HUDEP-2 (cell line): ENCODE measurements around the gene TMEM259.
"Not testable (repeated sequence)": the region's sequence is repeated elsewhere in the genome, so short reads cannot be mapped to it uniquely, and the experiment has no call there.

Experiments used
- DNase-seq, 76 experiments: peaks; one replicate each; lab custom pipeline; 2025; ENCODE audit not compliant: unreplicated experiment in 76 of 76; lab: John Stamatoyannopoulos, UW

TMEM259 gene

DNA sequence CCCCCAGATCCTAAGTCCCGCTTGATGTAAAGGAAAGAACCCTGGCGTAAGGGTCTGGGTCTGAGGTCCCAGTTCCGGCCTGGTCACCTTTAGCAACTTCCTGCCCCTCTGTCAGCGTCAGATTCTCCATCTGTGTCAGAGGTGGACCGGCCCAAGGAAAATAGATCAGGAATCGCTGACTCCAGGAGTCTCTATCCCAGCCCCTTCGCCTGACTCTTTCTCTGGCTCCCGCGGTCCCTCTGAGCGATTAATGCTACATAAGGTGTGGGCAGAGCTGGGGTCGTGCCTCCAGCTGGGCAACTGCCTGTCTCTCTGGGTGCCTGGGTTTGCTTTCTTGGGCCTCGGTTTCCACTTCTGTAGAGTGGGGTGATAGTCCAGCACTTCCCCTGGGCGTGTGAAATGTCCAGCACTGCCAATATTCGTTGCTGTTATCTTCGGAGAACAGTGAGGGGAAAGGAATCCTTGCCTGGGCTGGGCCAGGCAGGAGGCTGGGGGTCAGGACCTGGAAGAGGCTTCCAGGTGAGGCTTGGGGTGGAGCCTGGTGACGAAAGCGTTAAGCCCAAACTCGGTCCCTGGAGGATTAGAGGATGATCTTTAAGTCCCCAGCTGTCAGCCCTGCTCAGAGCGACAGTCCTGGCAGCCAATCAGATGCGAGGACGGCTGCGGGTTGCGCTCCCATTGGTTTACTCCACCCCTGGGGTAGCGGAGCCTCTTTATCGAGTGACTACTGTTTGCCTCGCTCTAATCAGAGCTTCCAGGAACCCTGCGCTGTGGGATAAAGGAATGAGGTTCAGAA, 19.8 kb upstream of the TMEM259 start:
- peak; percentile 86 to 99 (median 96) for DNase-seq

DNA sequence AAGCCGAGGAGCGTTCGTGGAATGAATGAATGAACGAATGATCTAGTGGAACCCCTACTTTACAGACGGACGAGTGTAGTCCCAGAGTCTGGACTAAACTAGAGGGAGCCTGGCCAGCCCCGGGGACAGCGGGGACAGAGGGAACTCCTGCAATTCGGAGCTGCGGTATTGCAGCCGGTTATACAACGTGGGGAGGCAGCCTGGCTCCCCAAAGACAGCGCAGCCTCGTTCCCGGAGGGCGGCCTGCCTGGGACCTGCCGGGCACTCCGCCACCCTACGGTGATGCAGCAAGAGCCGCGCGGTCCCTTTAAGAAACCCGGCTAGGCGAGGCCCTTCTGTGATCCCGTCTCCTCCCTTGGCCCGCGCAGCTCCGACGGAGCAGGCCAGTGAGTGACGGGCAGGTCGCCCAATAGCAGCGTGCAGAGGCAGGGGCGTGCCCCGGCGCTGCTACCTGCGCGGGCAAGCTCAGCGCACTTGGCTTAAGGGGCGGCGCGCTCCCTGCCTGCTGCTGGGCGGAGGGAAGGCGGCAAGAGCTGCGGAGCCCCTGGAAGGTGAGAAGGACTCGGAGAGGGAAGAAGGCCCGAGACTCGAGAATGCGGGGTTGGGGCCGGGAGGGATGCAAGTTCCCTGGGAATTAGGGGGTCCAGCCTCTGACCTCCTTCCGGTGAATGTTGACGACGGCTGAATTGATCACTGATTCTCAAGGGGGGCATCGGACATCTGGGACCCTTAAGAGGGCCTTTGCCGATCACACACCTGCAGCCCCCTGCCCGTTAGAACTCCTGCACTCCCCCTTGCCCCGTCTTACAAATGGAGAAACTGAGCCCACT, 18.9 kb upstream of the TMEM259 start, which contains the start of gene ABCA7:
Gene ABCA7, plus strand, starts transcription at position 462 of the 830 bp plus-strand sequence. CDS start 1,255 bp downstream, outside the sequence.
- DNase-seq: peak; percentile 75 to 100 (median 99)

DNA sequence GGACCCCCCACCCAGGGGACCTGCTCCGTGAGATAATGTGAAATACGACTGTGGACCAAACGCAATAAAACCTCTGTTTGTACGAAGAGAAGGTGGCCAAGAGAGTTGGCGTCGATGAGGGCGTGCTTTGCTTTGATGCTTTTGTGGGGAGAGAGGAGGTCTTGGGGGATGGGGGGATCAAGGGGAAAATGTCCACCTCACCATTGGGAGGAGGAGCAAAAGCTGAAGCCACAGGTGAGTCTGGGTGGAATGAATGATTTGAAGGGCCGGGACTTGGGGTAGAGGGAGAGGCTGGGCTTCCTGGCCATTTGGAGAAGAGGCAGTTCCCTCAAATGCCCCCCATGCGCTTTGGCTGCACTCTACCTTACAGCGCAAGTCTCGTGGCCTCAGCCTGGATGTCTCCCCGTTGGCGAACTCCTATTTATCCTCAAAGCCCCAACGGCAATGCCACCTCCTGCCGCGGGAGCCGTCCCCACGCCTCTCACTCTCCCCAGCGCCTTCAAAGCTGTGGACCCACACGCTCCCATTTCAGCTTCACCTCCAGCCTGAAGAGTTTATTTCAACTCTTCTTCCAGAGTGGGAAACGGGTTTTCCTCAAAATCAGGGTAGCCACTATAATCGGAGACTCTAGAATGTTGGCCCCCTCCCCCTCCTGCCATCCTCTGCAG, 18.2 kb upstream of the TMEM259 start:
- no peak for DNase-seq

DNA sequence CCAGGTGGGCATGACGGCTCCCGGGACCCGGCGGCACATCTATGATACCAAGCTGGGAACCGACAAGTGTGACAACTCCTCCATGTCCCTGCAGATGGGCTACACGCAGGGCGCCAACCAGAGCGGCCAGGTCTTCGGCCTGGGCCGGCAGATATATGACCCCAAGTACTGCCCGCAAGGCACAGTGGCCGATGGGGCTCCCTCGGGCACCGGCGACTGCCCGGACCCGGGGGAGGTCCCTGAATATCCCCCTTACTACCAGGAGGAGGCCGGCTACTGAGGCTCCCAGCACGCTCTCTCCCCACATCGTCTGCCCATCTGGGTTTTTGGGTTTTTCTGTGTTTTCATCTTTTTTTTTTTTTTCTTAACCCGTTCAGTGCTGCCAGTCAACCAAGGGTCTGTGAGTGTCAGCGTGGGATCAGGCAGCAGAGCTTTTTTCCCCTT, 16.7 kb upstream of the TMEM259 start:
- no peak for DNase-seq

DNA sequence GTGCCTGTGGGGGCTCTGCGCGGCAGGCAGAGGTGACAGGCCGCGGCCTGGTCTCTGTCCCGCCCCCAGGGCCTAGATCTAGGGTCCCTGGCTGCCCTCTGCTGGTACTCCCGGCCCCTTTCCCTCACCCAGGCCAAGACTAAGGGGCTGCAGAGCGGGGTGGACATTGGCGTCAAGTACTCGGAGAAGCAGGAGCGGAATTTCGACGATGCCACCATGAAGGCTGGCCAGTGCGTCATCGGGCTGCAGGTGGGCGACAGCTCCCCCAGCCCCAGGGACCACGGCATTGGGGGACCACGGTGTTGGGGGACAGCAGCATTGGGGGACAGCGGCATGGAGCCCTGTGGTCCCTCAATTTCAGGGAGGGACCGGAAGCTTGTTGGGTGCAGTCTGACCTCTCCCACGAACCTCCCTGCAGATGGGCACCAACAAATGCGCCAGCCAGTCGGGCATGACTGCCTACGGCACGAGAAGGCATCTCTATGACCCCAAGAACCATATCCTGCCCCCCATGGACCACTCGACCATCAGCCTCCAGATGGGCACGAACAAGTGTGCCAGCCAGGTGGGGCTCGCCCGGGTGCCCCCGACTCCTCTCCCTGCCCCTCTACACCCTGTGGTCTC, 15.2 kb upstream of the TMEM259 start:
- DNase-seq: no peak

DNA sequence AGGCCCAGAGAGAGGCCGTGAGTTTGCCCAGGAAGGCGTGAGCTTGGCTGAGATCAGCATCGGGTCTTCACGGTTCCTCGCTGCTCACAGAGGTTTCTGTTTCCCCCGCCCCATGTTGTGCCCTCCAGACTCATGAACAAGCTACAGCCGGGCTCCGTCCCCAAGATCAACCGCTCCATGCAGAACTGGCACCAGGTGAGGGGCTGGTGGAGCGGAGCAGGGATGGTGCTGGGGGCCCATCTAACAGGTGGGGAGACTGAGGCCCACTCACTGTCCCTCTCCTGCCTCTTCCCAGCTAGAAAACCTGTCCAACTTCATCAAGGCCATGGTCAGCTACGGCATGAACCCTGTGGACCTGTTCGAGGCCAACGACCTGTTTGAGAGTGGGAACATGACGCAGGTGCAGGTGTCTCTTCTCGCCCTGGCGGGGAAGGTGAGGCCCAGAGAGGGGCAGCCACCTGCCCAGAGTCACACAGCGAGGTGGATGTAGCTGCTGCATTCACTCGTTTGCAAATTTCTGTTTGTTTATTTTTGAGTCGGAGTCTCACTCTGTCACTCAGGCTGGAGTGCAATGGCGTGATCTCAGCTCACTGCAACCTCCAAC, 11.4 kb upstream of the TMEM259 start:
- DNase-seq: no peak

DNA sequence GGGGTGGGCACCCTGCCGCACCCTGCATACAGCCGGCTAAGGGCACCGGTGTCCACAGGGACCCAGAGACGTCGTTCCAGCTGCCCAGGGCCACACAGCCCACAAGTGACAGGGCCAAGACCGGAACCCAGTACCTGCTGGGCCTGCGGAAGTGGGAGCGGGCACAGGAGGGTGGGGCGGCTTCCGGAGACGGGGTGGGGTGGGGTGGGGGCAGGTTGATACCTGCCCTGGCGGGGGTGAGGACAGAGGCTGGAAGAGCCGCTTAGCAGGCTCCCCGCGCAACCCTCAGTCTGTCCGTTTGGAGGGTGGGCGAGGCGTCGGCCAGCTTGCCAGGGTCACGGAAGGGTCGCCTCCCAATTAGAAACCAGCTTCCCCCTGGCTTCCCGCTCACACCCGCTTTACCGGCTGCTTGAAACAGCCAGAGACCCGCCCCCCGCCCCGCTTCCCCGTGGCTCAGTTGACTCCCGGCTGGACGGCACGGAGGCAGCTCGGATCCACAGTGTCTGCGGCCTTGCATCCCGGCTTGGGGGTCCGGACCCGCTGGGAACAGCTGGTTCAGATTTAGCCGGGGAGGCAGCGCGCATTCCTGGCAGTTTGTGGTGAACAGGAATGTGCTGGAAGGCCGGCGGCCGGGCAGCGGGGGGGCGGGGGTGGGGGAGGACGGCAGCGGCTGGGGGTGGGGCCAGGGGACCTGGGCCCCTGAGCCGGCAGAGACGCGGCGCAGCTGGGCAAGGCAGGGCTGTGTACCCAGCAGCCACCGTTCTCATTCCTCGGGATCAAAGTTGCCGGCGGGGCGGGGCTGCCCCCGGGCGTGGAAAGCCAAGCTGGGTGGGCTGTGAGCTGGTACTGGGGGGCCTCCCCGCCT, 7.4 kb upstream of the TMEM259 start:
- DNase-seq: peak in 45 of 76 experiments; percentile 20 to 77 (median 56)

DNA sequence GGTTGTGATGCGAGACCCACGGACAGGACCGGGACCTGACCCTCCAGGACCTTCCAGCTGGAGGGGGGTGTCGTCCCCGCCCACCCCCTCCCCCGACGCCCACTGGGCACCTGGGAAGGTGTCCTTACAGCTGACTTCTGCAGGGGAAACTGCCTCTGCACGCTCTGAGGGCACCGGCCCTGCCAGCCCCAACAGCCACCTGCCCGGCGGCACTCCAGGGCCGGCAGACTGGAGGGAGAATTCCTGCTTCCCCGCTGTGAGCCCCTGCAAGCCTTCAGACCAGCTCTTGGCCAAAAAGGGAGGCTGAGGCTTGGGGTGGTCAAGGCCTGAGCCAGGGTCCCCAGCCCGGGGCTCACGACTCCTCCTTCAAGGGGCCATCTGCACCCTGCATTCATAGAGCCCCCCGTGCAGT, 6.7 kb upstream of the TMEM259 start:
- peak in 1 of 76 experiments; percentile 55 for DNase-seq

DNA sequence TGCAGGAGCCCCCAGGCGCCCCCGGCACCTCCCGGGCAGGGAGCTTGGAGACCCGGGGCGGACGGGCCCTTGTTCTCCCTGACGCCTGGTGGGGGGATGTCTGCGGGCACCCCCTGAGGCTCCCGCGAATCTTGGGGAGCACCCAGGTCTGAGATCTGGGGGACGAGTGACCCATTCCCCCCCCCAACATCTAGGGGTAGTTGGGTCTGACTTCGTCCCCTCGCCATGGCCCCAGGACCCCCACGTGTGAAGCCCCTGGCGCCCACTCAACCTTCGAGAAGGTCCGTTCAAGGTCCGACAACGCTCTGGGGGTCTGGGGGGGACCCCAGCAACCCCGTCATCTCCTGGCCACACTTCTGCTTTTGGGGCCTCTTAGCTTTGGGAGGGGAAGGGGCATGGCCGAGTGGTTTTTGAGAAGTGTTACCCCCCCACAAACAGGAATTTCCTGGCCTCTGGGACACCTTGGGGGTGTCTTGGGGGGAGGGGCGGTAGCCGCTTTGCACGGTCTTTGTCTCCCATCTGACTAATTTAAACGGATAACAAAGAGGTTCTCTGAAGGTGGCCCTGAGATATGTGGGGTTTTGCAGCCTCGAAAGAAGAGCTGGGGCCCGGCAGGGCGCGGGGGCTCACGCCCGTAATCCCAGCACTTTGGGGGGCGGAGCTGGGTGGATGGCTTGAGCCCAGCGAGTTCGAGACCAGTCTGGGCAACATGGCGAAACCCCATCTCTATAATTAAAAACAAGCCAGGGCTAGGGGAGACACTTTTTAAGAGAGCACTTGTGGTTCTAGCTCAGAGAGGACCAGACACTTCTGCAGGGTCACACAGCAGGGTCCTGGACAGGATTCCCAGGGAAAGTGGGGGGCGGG, 6.1 kb upstream of the TMEM259 start:
- DNase-seq: peak in 20 of 76 experiments; percentile 15 to 51 (median 32)

DNA sequence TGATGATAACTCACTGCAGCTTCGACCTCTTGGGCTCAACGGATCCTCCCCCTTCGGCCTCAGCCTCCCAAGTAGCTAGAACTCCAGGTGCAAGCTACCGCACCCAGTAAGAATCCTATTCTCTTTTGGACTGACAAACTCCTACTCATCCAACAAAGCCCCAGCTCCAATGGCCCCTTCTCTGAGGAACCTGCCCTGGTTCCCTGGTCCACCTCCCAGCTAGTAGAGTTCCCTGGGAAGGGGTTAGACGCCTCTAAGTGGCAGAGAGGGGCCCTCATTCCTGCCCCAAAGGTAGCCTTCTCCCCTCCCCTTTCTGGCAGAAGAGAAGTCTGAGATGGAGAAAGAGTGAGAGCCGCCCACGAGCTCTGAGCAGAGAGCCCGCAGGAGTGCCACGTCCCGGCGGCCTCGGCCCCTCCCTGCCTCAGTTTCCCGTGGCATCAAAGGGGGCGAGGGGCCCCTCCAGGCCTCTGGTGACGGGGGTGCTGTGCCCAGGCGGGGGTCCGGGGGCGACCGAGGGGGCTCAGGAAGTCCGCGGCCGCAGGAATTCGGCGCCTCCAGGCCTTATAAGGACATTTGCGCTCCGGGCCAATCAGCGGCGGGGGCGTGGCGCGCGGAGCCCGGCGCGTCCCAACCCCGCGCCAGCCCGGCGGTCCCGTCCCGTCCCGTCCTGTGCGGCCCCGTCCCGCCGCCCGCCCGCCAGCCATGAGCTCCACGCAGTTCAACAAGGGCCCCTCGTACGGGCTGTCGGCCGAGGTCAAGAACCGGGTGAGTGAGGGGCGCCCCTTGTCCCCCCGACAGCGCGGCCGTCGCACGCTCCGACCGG, 5.2 kb upstream of the TMEM259 start, which contains the start of gene CNN2:
Gene CNN2, plus strand, starts transcription at position 649 of the 823 bp plus-strand sequence. Its CDS starts 54 bp downstream, at position 703.
- DNase-seq: peak in 50 of 76 experiments; percentile 20 to 79 (median 58)

DNA sequence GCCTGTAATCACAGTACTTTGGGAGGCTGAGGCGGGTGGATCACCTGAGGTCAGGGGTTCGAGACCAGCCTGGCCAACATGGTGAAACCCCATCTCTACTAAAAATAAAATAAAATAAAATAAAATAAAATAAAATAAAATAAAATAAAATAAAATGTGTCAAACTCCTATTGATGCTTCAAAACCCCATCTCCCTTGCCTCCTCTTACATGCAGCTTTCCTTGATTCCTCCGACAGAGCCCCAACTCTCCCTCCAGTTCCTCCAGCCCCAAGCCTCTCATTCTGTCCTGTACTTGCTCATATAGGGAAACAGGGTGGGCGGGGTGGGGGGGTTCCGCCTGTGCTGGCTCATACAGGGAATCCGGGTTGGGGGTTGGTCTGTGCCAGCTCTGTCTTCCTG, 4.2 kb upstream of the TMEM259 start:
- DNase-seq: not testable (repeated sequence)

DNA sequence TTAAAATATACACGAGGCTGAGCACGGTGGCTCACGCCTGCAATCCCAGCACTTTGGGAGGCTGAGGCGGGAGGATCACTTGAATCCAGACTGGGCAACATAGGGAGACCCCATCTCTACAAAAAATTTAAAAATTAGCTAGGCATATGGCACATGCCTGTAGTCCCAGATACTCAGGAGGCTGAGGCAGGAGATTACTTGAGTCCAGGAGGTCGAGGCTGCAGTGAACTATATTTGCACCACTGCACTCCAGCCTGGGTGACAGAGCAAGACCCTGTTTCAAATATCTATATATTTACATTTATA, 2.9 kb upstream of the TMEM259 start:
- not testable (repeated sequence) for DNase-seq

DNA sequence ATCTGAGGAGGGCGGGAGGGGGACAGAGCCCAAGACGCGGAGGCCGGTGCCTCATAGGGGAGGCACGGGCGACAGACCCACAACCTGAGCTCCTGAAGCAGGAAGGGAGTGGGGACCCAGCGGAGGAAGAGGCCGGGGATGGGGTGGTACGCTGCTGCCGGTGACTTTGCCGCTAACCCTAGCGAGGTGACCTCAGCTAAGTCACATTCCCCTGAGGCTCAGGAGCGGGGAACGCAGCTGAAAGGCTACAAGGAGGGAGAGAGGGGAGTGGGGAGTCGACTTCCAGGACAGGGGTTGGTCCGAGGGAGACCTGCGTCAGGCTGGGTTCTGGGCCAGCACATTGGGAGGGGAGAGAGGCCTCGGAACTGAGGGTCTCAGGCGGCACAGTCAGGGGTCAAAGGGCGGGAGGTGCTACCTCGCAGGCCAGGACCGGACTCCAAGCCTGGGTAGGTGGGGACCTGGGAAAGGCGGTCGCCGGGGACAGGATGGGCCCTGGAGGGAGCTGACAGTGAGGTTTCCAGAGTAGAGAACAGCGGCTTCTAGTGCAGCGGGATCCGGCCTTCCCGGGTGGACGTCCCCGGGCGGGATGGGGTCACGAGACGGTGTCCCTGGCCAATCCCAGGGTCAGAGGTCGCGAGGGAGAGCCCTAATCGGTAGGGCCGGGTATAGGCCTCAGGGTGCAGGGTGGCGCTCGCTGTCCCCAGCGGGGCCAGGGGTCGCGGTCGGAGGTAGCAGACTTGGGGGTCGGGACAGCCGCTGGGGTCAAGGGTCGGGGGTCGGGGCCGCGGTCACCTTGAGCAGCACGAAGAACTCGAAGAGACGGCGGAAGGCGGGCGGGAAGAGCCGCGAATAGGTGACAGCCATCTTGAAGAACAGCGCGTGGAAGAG, 699 bp downstream of the TMEM259 start:
- DNase-seq: peak in 3 of 76 experiments; percentile 12 to 32 (median 29)

DNA sequence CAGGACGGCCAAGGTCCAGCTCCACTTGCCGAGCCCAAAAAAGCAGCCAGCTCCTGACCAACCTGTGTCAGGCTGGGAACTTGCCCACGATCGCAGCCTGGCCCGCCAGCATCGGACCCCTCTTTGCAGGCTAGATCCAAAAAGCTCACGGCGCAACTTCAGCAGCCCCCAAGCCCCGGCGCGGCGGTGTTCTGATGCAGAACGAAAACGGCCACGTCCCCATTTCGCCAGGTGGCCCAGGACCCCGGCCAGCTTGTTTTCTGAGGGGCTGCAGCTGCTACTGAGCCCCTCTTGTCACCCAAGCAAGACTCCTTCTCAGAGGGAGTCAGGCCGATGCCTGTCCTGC, 1.3 kb downstream of the TMEM259 start:
- DNase-seq: no peak

DNA sequence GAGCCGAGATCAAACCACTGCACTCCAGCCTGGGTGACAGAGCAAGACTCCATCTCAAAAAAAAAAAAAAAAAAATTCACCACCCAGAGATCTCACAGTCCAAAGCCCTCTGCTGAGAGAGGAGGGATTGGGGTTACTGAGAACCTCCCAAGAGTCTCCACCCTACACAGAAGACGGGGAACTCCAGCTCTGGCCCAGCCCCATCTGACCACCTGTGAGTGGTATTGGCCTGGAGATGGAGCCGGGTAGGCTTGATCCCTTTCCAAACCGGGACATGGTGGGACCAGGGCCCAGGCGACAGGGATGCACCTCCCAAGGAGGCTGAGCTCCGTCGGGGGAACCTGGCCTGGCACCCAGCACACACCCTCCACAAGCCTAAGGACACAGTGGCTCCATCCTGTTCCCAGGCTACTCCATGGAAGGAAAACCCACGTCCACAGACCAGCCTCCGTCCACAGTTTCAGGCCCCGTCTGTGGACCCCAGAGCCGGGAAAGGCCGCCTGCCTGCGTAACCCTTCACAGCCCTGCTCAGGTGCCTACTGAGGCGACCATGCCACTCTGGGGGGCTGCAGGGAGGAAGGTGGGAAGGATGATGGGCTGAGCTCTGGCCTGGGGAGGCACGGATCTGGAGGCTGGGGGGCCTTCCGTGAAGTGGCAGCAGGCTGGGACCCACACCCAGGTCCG, 1.8 kb downstream of the TMEM259 start:
- DNase-seq: no peak

DNA sequence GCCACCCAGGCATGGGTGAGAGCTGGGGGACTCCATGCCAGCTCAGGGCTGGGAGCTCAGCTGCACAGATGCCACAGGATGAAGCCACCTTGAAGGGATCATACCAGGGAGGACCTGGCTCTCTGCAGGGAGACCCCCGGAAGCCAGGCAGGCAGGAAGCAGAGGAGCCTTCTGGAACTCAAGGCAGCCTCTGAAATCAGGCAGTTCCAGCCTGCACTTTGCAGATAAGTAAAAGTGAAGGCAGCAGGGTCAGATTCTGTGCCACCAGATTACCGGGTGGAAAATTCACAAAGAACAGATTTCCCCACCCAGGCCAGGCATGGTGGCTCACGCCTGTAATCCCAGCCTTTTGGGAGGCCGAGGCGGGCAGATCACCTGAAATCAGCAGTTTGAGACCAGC, 2.5 kb downstream of the TMEM259 start:
- peak in 56 of 76 experiments; percentile 21 to 76 (median 48) for DNase-seq
